ENCODE data around the gene IL7R. TPM values are rescaled to one million over a fixed set of nuclear protein-coding genes. Genes with fewer than 3 reads are reported as not detected.

Gene IL7R
- total and polyA plus RNA-seq, 2 of the 4 experiments (the other 2 are of a cell fraction) = 40.7 to 71.7 TPM

- BruUV-seq (replicated peaks) = no TSS peak
- no peak overlapping the region for H3K9ac ChIP-seq (ENCODE audit: low read depth, low read length)
- dilution Hi-C loops (cut with HindIII; ENCODE audit: low sequenced_read_pairs, unreplicated experiment) = no loop called here
Measured at GRCh38 chr5:35908814-35909213, 52.1 kb downstream of the IL7R start.

More at GRCh38 chr5:35908814-35909213, 52.1 kb downstream of the IL7R start:
- Histone ChIP-seq H3K4me2 (ENCODE audit: low read depth, low read length) (no peak overlapping the region), H3K23ac (ENCODE audit: low read depth, low read length) (no peak overlapping the region), H2AK9ac (replicated peaks; ENCODE audit: low read depth, low read length, poor library complexity) (no peak overlapping the region), H2BK15ac (ENCODE audit: low read depth, low read length) (0 out of 3 replicates have a peak overlapping the region, but pooled peaks have one; percentile 1), H3K27ac (ENCODE audit: insufficient read depth, low read length) (no peak overlapping the region), H3K14ac (replicated peaks; ENCODE audit: low read depth, low read length) (no peak overlapping the region), H3K56ac (ENCODE audit: extremely low read depth, insufficient read depth, low read length) (no peak overlapping the region), H2BK5ac (ENCODE audit: low read depth, low read length, poor library complexity, severe bottlenecking) (no peak overlapping the region), H2AFZ (replicated peaks; ENCODE audit: low read length, poor library complexity) (no peak overlapping the region), H4K20me1 (ENCODE audit: insufficient read depth, low read length) (no peaks in the 10 kb centered on the region), H2BK20ac (ENCODE audit: low read depth, low read length) (no peak overlapping the region), H3K4ac (ENCODE audit: low read depth, low read length) (no peak overlapping the region), H3K4me3 (ENCODE audit: insufficient read depth, low read depth, low read length) (no peak overlapping the region), H3K79me1 (ENCODE audit: low read depth in 1 of 2, low read length in 2 of 2) (no peaks in the 10 kb centered on the region), H4K5ac (ENCODE audit: low read depth, low read length) (no peak overlapping the region), H2BK120ac (ENCODE audit: low read depth, low read length) (no peak overlapping the region), H3K27me3 (ENCODE audit: control insufficient read depth, insufficient read depth, low read length) (no peaks in the 10 kb centered on the region), H4K91ac (ENCODE audit: insufficient read depth, low read depth, low read length) (no peak overlapping the region), H3K4me1 (ENCODE audit: control insufficient read depth, insufficient read depth, low read length) (no peaks in the 10 kb centered on the region), H4K8ac (ENCODE audit: low read depth in 2 of 2, low read length in 2 of 2) (no peak overlapping the region), H3K9me3 (ENCODE audit: control insufficient read depth, insufficient read depth, low read length) (peaks cover 3% of the 10 kb centered on the region; the same call in 1 of the 2 replicates), H2AK5ac (ENCODE audit: low read depth, low read length) (no peak overlapping the region), H3K9me1 (ENCODE audit: insufficient read depth, low read length) (no peaks in the 10 kb centered on the region), H3K18ac (ENCODE audit: low read depth, low read length) (no peak overlapping the region), H3K36me3 (ENCODE audit: control insufficient read depth, insufficient read depth, low read length) (no peaks in the 10 kb centered on the region)
- TF ChIP-seq RCOR1 (IDR thresholded peaks at IDR 0.05; ENCODE audit: insufficient replicate concordance, low read length) (no peak), MXI1 (IDR thresholded peaks at IDR 0.05; ENCODE audit: borderline replicate concordance, low read depth, low read length) (no peak), ELK1 (IDR thresholded peaks at IDR 0.05; ENCODE audit: borderline replicate concordance, low read depth, low read length) (no peak), MAFK (IDR thresholded peaks at IDR 0.05; ENCODE audit: low read depth, low read length) (no peak), FOS (IDR thresholded peaks at IDR 0.05; ENCODE audit: low read depth, low read length) (no peak), RAD21 (IDR thresholded peaks at IDR 0.05; ENCODE audit: low read length) (no peak), CHD1 (IDR thresholded peaks at IDR 0.05; ENCODE audit: low read depth, low read length) (no peak)
- POLR2A ChIA-PET (ENCODE audit: unreplicated experiment) = no interaction called here
- no peak for DNase-seq
- intact Hi-C loops (cut with micrococcal nuclease) = no loop called here
- in situ Hi-C loops (cut with MboI; ENCODE audit: low sequenced_read_pairs) = no loop called here
- CTCF ChIA-PET = interaction anchor here (1.1 kb wide), 1 partner anchor 16 kb away, joined by 5 read pairs; no protein-coding TSS in a partner anchor
- no peak for ATAC-seq (ENCODE audit: low read depth)
